OCI-M1 (cell line): ENCODE results near the gene PPP2R3B.
"Not testable (repeated sequence)": the region's sequence is repeated elsewhere in the genome, so short reads cannot be mapped to it uniquely, and the experiment has no call there.

Experiments
- DNase-seq: peaks from one replicate; lab custom pipeline; 2025; lab: John Stamatoyannopoulos, UW

Gene PPP2R3B

GRCh38 chrX:319579-320125 is 67.1 kb downstream of the PPP2R3B start:
- DNase-seq: no peak

- no peak for DNase-seq
Observed at GRCh38 chrX:318739-319578, 67.7 kb downstream of the PPP2R3B start, which contains the start of gene GTPBP6. GTPBP6 (minus strand) TSS chrX:318796; CDS start chrX:318787, 9 bp downstream.

DNA sequence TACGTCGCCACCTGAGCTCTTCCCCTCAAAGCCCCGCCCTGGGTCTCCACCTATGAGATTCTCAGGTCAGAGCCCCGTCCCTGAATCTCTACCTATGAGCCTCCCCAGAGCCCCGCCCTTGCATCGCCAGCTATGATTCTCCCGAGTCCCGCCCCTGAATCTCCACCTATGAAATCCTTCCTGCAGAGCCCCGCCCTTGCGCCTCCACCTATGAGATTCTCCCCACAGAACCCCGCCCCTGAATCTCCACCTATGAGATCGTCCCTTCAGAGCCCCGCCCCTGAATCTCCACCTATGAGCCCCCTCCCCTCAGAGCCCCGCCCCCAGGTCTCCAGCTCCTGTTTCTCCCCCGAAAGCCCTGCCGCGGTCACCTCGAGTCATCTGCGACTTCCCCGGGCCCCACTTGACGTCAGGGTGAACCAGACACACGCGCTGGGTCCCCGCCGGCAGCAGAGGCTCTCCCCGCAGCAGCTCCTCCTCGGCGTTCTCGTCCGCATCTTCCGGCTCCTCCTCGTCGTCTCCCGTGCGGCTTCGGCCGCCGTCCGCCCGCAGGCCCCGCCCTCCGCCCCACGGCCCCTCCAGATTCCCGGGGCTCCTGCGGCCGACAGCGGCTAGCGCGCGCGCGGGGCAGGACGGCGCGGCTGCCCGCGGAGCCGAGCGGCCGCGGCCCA is 68.5 kb downstream of the PPP2R3B start:
- DNase-seq: no peak

GRCh38 chrX:317424-318067 is 69.2 kb downstream of the PPP2R3B start:
- DNase-seq: no peak

- no peak for DNase-seq
Observed at GRCh38 chrX:316351-317325, 70.1 kb downstream of the PPP2R3B start.

DNA sequence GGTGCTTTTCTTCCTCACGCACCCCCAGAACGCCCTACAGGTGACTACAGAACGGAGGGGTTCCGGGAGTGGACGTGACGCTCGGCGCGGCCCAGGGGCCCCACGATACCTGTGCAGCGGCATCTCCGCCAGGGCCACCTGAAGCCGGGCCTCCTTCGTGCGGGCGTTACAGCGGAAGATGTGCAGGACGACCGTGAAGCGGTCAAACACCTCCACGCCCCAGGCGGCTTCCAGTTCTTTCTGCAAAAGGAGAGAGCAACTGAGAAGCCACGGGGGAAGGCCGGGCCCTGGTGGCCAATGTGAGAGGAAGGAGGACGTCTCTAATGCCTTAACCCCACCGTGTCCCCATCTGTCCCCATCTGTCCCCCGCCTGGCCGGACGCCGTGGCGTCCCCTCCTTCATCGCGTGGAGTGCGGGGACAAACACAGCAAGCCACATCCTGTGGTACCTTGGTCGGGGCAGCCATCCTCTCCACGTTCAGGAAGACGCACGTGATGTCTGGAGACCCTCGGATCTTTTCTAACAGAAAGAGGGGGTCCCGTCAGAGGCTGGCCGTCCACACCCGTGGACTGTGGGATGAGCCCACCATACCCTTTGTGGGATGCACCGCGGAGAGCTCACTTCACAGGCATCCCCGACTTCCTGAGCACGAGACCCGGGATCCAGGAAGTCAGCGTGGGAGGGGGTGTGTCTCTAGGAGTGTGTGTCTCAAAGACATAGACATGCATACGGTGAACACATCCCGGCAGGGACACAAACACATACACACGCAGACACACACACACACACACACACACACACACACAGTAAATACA is 71.7 kb downstream of the PPP2R3B start:
- no peak for DNase-seq

DNA sequence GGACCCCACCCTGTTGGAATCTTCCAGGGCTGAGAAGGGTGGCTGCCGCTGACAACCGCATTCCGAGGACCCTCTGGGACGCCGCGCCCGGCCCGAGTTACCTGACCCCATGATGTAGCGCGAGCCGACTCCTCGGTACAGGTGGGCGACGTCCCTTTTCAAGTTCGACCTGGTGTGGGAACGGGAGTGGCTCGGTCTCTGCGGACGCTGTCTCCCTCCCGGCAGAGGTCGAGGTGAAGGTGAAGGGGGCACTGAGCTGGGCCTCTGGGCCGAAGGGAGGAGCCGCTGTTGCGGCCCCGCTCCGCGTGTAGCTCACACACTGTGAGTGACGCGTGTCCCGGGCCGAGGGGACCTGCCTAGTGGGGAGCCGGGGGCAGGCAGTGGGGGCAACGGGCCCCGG is 72.7 kb downstream of the PPP2R3B start:
- no peak for DNase-seq

DNA sequence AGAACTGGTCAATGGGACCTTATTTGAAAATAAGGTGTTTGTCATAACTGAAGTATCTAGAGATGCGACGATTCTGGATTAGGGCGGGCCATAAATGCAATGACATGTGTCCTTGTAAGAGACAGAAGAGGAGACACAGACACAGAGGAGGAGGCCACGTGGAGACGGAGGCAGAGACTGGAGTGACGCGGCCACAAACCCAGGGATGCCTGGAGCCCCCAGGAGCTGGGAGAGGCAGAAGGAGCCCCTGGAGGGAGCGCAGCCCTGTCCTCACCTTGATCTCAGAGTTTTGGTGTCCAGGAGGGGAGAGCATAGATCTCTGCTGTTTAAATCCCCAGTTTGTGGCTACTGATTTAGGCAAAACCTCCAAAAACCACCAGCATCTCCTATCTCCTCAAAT is 73.2 kb downstream of the PPP2R3B start:
- no peak for DNase-seq

GRCh38 chrX:312621-313331 is 73.9 kb downstream of the PPP2R3B start:
- no peak for DNase-seq

GRCh38 chrX:311156-312129 is 75.3 kb downstream of the PPP2R3B start:
- no peak for DNase-seq

DNA sequence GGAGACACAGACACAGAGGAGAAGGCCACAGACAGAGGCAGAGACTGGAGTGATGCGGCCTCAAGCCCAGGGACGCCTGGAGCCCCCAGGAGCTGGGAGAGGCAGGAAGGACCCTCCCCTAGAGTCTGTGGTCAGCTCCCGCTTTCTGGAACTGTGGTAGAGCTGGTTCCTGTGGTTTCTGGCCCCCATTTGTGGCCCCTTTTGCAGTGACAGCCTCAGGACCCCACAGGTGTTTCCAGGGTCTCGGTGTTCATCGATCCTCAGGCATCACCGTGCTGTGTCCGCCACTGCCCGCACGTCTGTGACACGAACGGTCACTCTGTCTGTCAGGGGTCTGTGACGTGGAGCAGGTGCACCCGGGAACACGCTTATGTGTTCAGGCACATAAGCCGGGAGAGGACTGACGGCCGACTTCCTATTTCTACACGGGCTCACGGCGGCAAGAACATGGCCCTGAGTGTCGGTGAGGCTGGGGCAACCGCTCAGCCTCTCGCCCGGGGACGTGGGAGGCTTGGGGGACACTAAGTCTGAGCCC is 76.0 kb downstream of the PPP2R3B start:
- DNase-seq: no peak

DNA sequence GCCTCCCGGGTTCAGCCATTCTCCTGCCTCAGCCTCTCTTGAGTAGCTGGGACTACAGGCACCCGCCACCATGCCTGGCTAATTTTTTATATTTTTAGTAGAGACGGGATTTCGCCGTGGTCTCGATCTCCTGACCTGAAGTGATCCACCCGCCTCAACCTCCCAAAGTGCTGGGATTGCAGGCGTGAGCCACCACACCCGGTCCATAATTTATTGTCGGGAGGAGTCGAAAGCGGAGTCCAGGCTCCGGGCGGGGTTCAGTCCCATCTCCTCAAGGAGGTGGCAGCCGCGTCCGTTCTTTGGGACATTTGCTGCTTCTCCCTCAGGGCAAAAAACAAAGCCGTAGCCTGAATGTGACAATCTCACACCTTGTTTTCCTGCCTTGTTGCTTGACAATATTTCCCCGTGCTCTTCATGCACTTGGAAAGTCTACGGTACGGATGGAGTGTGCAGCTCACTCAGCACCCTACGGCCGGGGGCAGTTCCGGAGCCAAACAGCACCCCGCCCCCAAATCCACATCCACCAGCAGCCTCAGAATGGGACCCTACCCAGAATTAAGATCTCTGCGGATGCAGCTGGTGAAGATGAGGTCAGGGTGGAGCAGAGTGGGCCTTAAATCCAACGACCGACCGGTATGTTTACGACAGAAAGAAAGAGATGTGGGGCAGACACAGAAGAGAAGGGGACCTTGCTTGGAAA is 77.7 kb downstream of the PPP2R3B start:
- DNase-seq: no peak

- no peak for DNase-seq
Observed at GRCh38 chrX:307261-308111, 79.2 kb downstream of the PPP2R3B start.

- not testable (repeated sequence) for DNase-seq
Observed at GRCh38 chrX:306614-307251, 80.0 kb downstream of the PPP2R3B start.

DNA sequence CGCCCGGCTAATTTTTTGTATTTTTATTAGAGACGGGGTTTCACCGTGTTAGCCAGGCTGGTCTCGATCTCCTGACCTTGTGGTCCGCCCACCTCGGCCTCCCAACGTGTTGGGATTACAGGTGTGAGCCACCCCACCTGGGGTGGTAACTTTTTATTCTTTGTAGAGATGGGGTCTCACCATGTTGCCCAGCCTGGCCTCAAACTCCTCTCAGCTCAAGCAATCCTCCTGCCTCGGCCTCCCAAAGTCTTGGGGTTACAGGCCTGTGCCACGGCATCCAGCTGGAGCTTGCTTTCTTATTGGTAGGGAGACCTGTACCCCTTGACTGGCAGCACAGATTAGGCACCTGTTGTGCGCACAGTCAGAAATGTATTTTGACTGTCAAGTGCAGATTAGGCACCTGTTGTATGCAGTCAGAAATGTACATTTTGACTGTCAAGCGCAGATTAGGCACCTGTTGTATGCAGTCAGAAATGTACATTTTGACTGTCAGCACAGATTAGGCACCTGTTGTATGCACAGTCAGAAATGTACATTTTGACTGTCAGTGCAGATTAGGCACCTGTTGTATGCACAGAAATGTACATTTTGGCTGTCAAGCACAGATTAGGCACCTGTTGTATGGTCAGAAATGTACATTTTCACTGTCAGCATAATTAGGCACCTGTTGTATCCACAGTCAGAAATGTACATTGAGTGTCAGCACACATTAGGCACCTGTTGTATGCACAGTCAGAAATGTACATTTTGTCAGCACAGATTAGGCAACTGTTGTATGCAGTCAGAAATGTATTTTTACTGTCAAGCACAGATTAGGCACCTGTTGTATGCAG is 80.7 kb downstream of the PPP2R3B start:
- DNase-seq: not testable (repeated sequence)
